NCI-H526 (cell line): ENCODE data around the gene PLEKHN1.

ENCODE experiments used
- DNase-seq, 2 experiments: peaks; one replicate each; lab custom pipeline; 2025; lab: John Stamatoyannopoulos, UW

Gene PLEKHN1

DNA sequence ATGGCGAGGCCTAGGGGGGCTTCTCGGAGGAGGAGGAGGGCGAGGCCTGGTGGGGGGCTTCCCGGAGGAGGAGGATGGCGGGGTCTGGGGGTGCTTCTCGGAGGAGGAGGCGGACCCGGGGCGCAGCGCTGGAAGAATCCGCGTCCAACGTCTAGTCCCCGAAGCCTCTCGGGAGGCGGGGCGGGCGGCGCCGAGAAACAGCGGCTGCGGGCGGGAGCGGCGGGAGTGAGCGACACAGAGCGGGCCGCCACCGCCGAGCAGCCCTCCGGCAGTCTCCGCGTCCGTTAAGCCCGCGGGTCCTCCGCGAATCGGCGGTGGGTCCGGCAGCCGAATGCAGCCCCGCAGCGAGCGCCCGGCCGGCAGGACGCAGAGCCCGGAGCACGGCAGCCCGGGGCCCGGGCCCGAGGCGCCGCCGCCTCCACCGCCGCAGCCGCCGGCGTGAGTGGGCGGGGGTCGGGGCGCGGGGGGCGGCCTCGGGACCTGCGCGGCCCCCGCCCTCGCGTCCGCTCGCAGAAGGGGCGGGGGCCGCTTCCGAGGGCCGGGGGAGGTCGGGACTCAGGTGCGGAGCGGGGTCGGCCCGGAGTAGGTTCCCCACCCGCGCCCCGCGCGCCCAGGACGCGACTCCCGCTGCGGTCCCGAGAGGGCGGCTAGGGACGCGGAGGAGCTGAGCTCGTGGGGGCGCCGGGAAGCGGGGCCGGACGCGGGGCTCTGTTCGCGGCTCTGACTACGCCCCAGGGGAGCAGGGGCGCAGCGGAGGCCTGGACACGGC lies 5.7 kb upstream of the PLEKHN1 start, which contains the start of gene KLHL17:
KLHL17 (plus strand) TSS at position 222 of the 769 bp plus-strand sequence; CDS start at position 332, 110 bp downstream.
- peak in 1 of 2 experiments; percentile 90 for DNase-seq

DNA sequence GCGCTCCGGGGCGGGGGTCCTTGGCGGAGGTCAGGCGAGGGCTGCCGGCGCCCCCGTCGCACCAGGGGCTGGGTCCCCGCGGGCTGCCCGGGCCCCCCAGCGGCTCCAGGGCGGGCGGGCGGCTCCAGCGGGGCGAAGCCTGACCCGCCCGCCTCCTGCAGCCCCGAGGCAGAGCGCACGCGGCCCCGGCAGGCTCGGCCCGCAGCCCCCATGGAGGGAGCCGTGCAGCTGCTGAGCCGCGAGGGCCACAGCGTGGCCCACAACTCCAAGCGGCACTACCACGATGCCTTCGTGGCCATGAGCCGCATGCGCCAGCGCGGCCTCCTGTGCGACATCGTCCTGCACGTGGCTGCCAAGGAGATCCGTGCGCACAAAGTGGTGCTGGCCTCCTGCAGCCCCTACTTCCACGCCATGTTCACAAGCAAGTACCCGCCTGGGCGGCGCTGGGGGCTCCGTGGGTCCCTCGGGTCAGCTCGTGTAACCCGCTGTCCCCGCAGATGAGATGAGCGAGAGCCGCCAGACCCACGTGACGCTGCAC lies 5.1 kb upstream of the PLEKHN1 start:
- no peak for DNase-seq

DNA sequence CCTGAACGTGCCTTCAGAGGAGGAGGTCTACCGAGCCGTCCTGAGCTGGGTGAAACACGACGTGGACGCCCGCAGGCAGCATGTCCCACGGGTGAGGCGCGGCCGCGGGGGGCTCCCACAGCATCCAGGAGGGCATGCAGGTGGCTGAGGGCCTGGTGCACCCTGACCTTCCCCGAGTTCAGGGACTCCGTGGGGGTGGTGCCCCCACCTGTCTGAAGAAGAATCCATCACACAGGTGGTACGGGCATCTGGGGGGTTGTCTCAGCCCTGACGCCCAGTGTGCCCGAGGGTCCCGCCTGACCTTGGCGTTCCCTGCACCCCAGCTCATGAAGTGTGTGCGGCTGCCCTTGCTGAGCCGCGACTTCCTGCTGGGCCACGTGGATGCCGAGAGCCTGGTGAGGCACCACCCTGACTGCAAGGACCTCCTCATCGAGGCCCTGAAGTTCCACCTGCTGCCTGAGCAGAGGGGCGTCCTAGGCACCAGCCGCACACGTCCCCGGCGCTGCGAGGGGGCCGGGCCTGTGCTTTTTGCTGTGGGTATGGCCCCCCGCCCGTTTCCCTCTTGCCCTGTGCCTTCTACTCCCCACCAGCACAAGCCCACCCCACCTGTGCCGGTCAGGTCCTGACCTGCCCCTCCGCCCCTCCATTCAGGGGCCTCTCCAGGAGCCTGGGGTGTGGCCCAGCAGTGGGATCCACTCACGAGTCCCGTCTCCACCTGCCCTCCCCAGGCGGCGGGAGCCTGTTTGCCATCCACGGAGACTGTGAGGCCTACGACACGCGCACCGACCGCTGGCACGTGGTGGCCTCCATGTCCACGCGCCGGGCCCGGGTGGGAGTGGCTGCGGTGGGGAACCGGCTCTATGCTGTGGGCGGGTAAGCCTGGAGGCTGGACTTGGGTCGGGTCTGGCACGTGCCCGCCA lies 3.6 kb upstream of the PLEKHN1 start:
- DNase-seq: no peak

DNA sequence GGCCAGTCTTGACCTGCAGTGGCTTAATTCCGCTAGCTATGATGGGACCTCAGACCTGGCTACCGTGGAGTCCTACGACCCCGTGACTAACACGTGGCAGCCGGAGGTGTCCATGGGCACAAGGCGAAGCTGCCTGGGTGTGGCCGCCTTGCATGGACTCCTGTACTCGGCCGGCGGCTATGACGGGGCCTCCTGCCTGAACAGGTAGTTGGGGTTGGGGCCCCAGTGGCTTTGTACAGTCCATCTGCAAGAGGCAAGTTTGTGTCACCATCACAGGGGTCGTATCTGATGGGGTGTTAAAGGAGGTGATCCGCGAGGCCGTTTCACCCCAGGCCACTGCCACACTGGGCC lies 3.0 kb upstream of the PLEKHN1 start:
- no peak for DNase-seq

DNA sequence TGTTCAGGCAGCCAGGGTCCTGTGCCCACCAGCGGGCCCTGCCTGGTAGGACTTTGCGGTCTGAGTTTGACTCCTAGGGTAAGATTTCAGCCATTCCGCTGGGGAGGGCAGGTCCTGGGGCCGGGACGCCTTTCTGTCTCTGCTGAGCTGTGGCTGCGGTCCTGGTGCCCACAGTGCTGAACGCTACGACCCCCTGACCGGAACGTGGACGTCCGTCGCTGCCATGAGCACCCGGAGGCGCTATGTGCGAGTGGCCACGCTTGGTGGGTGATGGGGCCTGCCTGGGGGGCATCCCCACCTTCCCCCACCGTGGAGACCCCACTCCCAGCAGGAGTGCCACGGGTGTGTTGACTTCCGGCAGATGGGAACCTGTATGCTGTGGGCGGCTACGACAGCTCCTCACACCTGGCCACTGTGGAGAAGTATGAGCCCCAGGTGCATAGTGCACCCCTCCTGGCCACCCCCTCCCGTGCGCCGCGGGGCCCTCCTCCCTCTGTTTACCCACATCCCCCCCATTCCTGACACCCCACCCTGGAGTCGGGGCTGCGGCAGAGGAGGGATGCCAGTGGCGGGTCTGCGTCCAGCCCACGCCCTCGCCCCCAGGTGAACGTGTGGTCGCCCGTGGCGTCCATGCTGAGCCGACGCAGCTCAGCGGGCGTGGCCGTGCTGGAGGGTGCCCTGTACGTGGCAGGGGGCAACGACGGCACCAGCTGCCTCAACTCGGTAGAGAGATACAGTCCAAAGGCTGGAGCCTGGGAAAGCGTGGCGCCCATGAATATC lies 2.3 kb upstream of the PLEKHN1 start:
- DNase-seq: no peak

DNA sequence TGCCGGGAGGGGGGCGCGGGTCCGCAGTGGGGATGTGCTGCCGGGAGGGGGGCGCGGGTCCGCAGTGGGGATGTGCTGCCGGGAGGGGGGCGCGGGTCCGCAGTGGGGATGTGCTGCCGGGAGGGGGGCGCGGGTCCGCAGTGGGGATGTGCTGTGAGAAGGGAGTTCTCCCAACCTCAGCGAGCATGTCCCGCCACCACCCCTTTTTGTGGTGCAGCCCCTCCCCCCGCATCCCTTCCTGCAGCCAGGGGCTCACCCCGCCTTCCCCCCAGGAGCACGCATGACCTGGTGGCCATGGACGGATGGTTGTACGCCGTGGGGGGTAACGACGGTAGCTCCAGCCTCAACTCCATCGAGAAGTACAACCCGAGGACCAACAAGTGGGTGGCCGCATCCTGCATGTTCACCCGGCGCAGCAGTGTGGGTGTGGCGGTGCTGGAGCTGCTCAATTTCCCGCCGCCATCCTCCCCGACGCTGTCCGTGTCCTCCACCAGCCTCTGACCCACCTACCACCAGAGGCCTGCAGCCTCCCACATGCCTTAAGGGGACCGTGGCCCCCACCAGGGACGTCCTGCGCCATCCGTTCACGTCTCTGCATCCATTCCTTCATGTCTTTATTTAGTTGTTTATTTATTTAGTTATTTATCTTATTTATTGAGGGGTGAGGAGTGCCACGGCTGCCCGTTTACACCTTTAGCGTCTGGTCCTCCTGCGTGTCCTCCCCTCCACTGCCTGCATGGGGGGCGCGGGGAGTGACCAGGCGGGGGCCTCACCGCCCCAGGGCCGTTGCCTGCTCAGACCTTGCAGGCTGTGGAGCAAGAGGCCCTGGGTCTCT lies 1.4 kb upstream of the PLEKHN1 start:
- DNase-seq: no peak

DNA sequence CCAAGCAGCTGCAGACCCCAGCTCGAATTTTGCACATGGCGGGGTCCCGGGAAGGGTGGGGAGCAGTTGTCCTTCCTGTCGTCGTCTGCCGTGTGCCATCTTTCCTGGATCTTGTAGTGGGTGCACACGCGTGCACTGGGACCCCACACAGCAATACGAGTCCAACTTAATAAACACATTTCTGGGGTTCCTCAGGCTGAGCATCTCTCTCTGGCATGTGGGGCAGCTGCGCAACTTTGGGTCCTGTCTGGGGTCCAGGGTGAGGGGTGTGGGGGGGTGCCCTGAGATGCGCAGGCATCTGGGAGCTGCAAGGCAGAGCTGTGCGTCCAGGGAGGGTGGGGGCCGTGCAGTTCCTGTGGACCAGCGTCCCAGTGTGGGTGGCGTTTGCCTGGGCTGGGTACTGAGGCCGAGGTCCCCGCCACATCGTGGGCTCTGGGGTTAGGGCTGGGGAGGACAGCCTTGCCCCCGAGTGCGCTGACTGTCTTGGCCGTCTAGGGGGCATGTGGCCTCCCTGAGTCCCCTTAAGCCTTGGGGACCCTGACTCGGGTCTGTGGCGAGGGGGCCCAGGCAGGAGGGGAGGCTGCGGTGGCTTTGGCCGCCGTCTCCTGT lies 652 bp upstream of the PLEKHN1 start:
- no peak for DNase-seq

DNA sequence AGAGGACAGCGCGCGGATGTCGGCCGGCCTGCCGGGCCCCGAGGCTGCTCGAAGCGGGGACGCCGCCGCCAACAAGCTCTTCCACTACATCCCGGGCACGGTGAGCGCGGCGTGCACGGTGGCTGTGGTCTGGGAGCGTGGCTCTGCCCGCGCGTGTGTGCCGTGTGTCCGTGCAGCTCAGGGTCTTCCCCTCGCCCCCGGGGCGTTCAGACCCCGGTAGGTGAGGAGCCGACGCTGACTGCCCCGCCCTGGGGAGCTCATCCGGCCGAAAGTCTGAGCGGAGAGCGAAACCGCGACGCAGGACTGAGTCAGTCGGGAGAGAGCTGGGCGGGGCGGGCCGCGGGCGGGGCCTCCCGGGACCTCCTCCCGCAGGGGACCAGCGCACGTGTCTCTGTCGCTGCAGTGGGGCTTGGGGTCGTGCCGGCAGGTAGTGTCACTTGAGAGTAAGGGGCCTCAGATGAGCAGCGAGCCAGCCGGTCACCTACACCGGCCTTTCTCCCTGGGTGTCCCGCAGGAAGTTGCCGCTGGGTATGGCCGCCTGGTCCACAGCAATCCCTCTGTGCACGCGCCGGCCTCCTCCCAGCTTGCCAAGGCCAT lies 520 bp downstream of the PLEKHN1 start:
- DNase-seq: peak in 1 of 2 experiments; percentile 62

DNA sequence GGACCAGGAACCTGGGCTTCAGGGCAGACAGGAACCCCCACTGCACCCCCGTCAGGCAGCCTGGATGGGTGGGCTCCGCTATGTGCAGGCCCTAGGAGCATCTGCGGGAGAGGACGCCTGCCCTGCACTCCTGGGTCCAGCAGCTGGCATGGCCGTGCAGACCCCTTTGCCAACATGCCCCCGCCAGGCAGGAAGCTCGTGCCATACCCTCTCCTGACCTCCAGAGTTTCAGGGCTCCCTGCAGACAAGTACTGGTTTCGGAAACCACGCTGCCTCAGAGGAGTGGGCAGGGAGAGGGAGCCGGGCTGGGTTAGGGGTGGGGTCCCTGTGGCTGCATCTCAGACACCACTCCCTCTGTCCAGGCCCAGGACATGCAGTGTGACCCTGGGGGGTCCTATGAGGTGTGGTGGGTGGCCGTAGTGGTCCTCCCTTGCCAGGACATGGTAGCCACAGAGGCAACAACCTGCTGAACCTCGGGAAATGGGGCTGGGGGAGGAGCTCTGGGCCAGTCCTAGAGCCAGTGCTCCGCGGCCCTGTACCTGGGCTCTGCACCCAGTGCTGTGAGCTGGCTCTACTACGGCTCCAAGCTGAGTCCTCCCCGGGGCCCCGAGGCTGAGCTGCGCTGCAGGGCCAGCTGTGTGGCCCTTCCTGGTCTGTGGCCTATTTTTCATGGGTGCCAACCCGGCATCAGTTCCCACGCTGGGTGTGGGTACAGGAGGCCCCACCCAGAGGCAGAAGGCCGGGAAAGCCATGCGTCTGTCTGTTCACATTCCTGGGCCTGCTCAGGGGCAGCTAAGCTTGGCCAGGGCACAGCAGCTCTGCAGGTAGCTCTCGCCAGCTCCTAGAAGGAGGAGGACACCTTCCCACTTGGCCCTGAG lies 1.4 kb downstream of the PLEKHN1 start:
- no peak for DNase-seq

DNA sequence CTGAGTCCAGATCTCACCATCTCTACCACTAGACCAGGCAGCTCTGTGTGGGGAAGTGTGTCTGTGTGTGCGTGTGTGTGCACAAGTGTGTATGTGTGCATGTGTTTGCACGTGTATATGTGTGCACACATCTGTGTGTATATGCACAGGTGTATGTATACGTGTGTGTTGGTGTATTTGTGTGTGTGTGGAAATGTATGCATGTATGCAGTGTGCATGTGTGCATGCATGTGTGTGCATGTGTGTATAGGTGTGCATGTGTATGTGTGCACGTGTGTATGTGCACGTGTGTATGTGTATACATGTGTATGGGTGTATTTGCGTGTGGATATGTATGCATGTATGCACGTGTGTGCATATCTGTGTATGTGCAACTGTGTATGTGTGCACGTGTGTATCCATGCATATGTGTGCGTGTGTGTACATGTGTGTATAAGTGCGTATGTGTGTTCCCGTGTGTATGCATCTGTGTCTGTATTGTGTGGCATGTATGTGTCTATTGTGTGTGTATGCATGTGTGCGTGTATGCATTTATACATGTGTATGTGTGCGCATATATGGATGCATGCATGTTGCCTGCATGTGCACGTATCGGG lies 3.1 kb downstream of the PLEKHN1 start:
- DNase-seq: no peak

DNA sequence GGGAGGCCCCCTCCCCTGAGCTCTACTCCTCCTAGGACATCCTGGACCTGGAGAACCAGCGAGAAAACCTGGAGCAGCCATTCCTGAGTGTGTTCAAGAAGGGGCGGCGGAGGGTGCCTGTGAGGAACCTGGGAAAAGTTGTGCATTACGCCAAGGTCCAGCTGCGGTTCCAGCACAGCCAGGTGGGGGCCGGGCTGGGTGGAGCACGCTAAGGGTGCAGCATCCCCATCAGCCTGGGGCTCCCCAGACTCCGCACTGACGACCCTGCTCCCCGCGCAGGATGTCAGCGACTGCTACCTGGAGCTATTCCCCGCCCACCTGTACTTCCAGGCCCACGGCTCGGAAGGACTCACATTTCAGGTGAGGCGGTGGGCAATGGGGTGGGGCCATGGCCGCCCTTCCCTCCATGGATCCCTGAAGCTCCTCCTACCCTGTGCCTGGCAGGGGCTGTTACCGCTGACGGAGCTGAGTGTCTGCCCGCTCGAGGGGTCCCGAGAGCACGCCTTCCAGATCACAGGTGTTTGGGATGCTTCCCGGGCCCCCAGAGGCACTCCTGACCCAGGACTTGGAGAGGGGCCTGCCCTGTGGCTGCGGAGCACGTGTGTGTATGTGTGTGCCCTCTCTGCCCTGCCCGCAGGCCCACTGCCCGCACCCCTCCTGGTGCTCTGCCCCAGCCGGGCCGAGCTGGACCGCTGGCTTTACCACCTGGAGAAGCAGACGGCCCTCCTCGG lies 4.1 kb downstream of the PLEKHN1 start:
- no peak for DNase-seq

DNA sequence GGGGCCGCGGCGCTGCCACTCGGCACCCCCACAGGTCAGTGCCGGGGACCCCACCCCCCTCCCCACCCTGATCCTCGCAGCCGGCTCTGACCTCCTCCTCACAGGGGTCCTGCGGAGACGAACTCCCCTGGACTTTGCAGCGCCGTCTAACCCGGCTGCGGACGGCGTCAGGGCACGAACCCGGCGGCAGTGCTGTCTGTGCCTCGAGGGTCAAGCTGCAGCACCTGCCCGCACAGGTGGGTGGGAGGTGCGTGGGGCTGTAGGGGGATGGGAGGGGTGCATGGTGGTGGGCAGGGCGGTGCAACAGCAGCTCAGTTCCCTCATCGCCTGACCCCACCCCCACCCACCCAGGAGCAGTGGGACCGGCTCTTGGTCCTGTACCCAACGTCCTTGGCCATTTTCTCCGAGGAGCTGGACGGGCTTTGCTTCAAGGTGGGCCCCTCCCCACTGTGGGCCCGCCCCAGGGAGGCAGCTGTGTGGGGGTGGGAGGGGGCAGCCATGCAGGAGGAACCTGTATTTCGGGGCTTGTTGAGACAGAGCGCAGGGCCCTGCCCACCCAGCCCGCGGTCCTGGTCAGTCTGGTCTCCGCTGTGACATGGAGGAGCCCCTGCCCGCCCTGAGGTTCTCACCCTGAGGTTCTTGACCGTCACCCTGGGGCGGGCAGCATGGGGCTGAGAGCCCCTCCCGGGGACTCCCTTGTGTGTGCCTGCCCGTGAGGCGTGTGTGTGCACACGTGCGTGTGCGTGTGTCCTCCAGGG lies 4.9 kb downstream of the PLEKHN1 start:
- DNase-seq: no peak

DNA sequence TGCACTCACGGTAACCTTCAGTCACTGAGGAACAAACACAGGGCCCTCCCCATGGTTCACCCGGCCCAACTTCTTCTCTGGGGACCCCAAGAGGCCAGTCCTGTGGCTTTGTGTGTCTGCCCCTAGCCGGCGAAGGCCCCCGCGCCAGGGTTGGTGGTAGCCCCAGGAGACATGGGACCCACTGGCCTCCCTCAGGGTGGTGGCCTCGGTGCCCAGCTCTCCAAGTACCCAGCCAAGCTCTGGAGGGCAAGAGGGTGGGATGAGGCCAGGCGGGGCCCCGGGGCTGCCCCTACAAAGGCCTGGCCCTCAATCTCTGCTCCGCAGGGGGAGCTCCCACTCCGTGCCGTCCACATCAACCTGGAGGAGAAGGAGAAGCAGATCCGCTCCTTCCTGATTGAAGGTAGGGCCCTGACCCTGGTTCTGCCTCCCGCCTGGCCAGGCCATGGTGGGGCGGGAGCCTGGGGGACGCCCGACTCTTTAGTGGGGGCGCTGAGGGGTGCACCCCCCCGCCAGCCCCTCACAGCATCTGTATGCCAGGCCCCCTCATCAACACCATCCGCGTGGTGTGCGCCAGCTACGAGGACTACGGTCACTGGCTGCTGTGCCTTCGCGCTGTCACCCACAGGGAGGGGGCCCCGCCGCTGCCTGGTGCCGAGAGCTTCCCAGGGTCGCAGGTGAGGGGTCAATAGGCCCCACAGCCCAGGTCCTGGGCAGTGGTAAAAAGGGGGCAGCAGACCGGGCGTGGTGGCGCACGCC lies 5.6 kb downstream of the PLEKHN1 start:
- DNase-seq: no peak

DNA sequence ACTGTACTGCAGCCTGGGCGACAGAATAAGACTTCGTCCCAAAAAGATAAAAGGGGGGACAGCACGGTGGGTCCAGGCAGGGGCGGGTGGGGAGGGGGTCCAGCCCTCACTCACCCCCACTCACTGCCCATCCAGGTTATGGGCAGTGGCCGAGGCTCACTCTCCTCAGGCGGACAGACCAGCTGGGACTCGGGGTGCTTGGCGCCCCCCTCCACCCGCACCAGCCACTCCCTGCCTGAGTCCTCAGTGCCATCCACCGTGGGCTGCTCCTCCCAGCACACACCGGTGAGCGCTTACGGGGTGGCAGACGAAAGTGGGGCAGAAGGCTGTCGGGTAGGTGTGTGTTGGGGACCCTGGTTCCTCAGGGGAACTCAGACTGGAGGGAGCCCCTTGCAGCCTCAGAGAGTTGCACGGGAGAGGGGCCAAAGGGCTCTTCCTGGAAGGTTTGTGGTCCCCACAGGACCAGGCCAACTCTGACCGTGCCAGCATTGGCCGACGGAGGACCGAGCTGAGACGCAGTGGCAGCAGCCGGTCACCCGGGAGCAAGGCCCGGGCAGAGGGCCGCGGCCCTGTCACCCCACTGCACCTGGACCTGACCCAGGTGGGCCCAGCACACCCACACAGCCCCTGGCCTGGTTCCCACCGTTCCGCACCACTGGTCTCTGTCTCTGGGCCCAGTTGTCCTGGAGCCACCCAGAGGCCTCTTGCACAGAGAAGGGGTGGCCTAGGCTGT lies 6.6 kb downstream of the PLEKHN1 start:
- no peak for DNase-seq

DNA sequence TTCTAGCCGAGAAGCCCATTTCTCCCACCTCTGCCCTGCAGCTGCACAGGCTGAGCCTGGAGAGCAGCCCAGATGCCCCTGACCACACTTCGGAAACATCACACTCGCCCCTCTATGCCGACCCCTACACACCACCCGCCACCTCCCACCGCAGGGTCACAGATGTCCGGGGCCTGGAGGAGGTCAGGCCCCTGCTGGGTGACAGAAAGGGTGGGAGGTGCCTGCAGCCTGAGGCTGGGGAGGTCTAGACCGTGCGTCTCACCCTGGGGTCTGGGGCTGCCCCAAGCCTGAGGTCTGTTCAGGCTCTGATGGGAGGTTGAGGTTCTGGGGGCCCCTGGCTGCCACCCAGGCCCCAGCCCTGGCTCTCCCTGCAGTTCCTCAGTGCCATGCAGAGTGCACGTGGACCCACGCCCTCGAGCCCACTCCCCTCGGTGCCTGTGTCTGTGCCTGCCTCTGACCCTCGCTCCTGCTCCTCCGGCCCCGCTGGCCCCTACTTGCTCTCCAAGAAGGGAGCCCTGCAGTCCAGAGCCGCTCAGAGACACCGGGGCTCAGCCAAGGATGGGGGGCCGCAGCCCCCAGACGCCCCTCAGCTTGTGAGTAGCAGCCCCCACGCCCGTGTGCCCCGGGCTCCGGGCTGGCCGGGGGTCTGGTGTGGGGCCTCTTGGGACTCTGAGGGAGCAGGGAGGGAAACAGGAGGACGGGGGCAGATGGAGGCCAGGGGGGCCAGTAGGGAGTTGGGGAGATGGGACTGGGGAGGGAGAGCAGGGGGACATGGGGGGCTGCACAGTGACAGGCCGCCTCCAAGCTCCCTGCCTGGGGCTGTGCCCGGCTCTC lies 7.4 kb downstream of the PLEKHN1 start:
- no peak for DNase-seq
